ENCODE results near the gene CCSER2.
"Not testable (repeated sequence)": the region's sequence is repeated elsewhere in the genome, so short reads cannot be mapped to it uniquely, and the experiment has no call there.

Gene CCSER2

GRCh38 chr10:84312816-84313215 is 15.6 kb upstream of the CCSER2 start:
- H3K36me3 ChIP-seq (ENCODE audit: control insufficient read depth, insufficient read depth, low read length): no peaks in the 10 kb centered on the region
- DNase-seq: no peak
- peaks cover 10% of the 10 kb centered on the region for H3K4me1 ChIP-seq (ENCODE audit: control insufficient read depth, insufficient read depth, low read length, poor library complexity, severe bottlenecking)
- no peaks in the 10 kb centered on the region for H3K27me3 ChIP-seq (replicated peaks; ENCODE audit: control insufficient read depth, insufficient read depth, low read length, poor library complexity, severe bottlenecking)
- H3K27ac ChIP-seq (ENCODE audit: insufficient read depth, low read length, poor library complexity, severe bottlenecking): no peak overlapping the region
- no peaks in the 10 kb centered on the region for H3K9me3 ChIP-seq (ENCODE audit: control insufficient read depth, low read length)
- no peak overlapping the region for H3K4me3 ChIP-seq (ENCODE audit: insufficient read depth, low read depth, low read length, poor library complexity, severe bottlenecking)

- no peak overlapping the region for H3K4me3 ChIP-seq (ENCODE audit: insufficient read depth, low read depth, low read length, poor library complexity, severe bottlenecking)
- no peaks in the 10 kb centered on the region for H3K9me3 ChIP-seq (ENCODE audit: control insufficient read depth, low read length)
- no peak overlapping the region for H3K27ac ChIP-seq (ENCODE audit: insufficient read depth, low read length, poor library complexity, severe bottlenecking)
- H3K36me3 ChIP-seq (ENCODE audit: control insufficient read depth, insufficient read depth, low read length): no peaks in the 10 kb centered on the region
- H3K4me1 ChIP-seq (ENCODE audit: control insufficient read depth, insufficient read depth, low read length, poor library complexity, severe bottlenecking): peaks cover 2% of the 10 kb centered on the region
- no peak for DNase-seq
- no peaks in the 10 kb centered on the region for H3K27me3 ChIP-seq (replicated peaks; ENCODE audit: control insufficient read depth, insufficient read depth, low read length, poor library complexity, severe bottlenecking)
These were observed 14.1 kb upstream of the CCSER2 start for GRCh38 chr10:84314275-84314674.

GRCh38 chr10:84317174-84317573 is 11.2 kb upstream of the CCSER2 start:
- H3K27ac ChIP-seq (ENCODE audit: insufficient read depth, low read length, poor library complexity, severe bottlenecking): no peak overlapping the region
- no peaks in the 10 kb centered on the region for H3K36me3 ChIP-seq (ENCODE audit: control insufficient read depth, insufficient read depth, low read length)
- H3K9me3 ChIP-seq (ENCODE audit: control insufficient read depth, low read length): no peaks in the 10 kb centered on the region
- no peak overlapping the region for H3K4me3 ChIP-seq (ENCODE audit: insufficient read depth, low read depth, low read length, poor library complexity, severe bottlenecking)
- H3K4me1 ChIP-seq (ENCODE audit: control insufficient read depth, insufficient read depth, low read length, poor library complexity, severe bottlenecking): no peaks in the 10 kb centered on the region
- no peak for DNase-seq
- no peaks in the 10 kb centered on the region for H3K27me3 ChIP-seq (replicated peaks; ENCODE audit: control insufficient read depth, insufficient read depth, low read length, poor library complexity, severe bottlenecking)

DNA sequence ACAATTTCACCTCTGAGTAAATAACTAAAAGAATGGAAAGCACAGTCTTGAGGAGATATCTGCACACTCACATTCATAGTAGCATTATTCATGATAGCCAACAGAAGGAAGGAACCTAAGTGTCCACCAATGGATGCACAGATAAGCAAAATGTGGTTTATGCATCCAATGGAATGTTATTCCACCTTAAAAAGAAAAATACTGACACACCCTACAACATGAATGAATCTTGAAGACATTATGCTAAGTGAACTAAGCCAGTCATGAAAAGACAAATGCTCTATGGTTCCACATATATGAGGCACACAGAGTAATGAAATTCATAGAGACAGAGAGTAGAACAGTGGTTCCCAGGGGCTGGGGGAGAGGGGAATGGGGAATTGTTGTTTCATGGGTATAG is 6.5 kb upstream of the CCSER2 start:
- no peak overlapping the region for H3K4me3 ChIP-seq (ENCODE audit: insufficient read depth, low read depth, low read length, poor library complexity, severe bottlenecking)
- no peaks in the 10 kb centered on the region for H3K27me3 ChIP-seq (replicated peaks; ENCODE audit: control insufficient read depth, insufficient read depth, low read length, poor library complexity, severe bottlenecking)
- no peak overlapping the region for H3K27ac ChIP-seq (ENCODE audit: insufficient read depth, low read length, poor library complexity, severe bottlenecking)
- no peak for DNase-seq
- H3K36me3 ChIP-seq (ENCODE audit: control insufficient read depth, insufficient read depth, low read length): no peaks in the 10 kb centered on the region
- no peaks in the 10 kb centered on the region for H3K9me3 ChIP-seq (ENCODE audit: control insufficient read depth, low read length)
- H3K4me1 ChIP-seq (ENCODE audit: control insufficient read depth, insufficient read depth, low read length, poor library complexity, severe bottlenecking): no peaks in the 10 kb centered on the region

DNA sequence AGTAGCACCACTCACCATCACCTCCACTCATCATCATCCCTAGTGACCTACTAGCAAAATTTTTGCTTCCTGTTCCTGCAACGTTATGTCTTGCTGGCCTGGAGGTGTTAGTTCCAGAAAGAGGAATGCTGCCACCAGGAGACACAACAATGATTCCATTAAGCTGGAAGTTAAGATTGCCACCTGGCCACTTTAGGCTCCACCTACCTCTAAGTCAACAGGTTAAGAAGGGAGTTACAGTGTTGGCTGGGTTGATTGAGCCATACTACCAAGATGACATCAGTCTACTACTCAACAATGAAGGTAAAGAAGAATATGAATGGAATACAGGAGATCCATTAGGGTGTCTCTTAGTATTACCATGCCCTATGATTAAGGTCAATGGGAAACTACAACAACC is 4.8 kb upstream of the CCSER2 start:
- not testable (repeated sequence) for H3K9me3 ChIP-seq (ENCODE audit: control insufficient read depth, low read length); H3K27me3 ChIP-seq (replicated peaks; ENCODE audit: control insufficient read depth, insufficient read depth, low read length, poor library complexity, severe bottlenecking); H3K36me3 ChIP-seq (ENCODE audit: control insufficient read depth, insufficient read depth, low read length); H3K4me3 ChIP-seq (ENCODE audit: insufficient read depth, low read depth, low read length, poor library complexity, severe bottlenecking); DNase-seq; H3K27ac ChIP-seq (ENCODE audit: insufficient read depth, low read length, poor library complexity, severe bottlenecking); H3K4me1 ChIP-seq (ENCODE audit: control insufficient read depth, insufficient read depth, low read length, poor library complexity, severe bottlenecking)

- H3K27ac ChIP-seq (ENCODE audit: insufficient read depth, low read length, poor library complexity, severe bottlenecking); DNase-seq; H3K4me3 ChIP-seq (ENCODE audit: insufficient read depth, low read depth, low read length, poor library complexity, severe bottlenecking); H3K27me3 ChIP-seq (replicated peaks; ENCODE audit: control insufficient read depth, insufficient read depth, low read length, poor library complexity, severe bottlenecking); H3K9me3 ChIP-seq (ENCODE audit: control insufficient read depth, low read length); H3K36me3 ChIP-seq (ENCODE audit: control insufficient read depth, insufficient read depth, low read length): not testable (repeated sequence)
- peaks cover 20% of the 10 kb centered on the region for H3K4me1 ChIP-seq (ENCODE audit: control insufficient read depth, insufficient read depth, low read length, poor library complexity, severe bottlenecking)
These were observed 1.4 kb upstream of the CCSER2 start for GRCh38 chr10:84326995-84327394.

DNA sequence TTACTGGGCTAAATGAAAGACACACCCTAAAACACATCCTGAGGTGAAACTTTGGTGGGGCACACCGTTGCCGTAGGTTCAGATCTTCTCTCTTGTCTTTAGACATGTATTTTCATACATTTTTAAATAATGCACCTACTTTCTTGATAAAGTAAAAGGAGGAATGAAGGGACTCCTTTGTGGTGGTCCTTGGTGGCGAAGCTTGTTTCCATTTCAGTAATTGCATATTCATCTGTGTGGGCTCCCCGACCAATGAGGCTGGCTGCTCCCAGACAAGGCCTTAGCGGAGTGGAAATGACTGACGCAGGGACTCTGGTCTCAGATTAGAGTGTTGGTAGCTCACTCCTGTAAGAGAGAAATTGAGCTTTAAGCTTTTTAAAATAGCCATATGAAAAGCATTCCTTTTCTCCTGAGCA is 815 bp downstream of the CCSER2 start:
- no peaks in the 10 kb centered on the region for H3K27me3 ChIP-seq (replicated peaks; ENCODE audit: control insufficient read depth, insufficient read depth, low read length, poor library complexity, severe bottlenecking)
- DNase-seq: peak in 2 of 3 donors; percentile 31 to 32
- no peaks in the 10 kb centered on the region for H3K9me3 ChIP-seq (ENCODE audit: control insufficient read depth, low read length)
- peak overlapping the region; percentile 69 for H3K4me3 ChIP-seq (ENCODE audit: insufficient read depth, low read depth, low read length, poor library complexity, severe bottlenecking)
- peak overlapping the region; percentile 99 for H3K27ac ChIP-seq (ENCODE audit: insufficient read depth, low read length, poor library complexity, severe bottlenecking)
- peaks cover 28% of the 10 kb centered on the region for H3K4me1 ChIP-seq (ENCODE audit: control insufficient read depth, insufficient read depth, low read length, poor library complexity, severe bottlenecking)
- no peaks in the 10 kb centered on the region for H3K36me3 ChIP-seq (ENCODE audit: control insufficient read depth, insufficient read depth, low read length)

DNA sequence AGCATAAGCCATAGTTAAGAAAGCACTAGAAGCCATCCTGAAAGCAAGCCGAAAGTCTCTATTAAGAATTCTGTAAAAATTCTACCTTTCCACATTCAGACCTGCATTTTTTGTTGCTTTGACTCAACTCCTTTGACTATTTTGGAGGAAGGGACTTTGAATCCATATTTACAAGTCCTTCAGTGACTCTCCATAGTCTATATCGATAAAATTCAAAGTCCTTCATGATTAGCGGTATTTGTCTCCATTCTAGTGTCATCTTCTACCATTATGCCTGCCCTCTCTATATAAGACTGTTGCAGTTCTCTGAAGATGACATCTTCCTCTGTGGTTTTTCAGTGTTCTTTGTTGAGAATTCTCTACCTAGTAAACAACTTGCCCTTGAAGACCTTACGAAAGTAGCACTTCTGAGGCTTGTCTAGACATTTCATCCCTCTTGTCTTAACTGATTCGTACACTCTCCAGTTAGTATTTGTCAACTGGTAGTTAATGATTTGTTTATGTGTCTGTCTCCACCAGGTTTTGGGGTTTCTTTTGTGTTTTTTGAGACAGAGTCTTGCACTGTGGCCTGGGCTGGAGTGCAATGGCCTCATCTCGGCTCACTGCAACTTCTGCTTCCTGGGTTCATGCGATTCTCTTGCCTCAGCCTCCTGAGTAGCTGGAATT is 1.7 kb downstream of the CCSER2 start:
- Histone ChIP-seq H3K4me1 (ENCODE audit: control insufficient read depth, insufficient read depth, low read length, poor library complexity, severe bottlenecking) (peaks cover 28% of the 10 kb centered on the region), H3K4me3 (ENCODE audit: insufficient read depth, low read depth, low read length, poor library complexity, severe bottlenecking) (peak overlapping the region; percentile 69), H3K9me3 (ENCODE audit: control insufficient read depth, low read length) (no peaks in the 10 kb centered on the region), H3K36me3 (ENCODE audit: control insufficient read depth, insufficient read depth, low read length) (no peaks in the 10 kb centered on the region), H3K27me3 (replicated peaks; ENCODE audit: control insufficient read depth, insufficient read depth, low read length, poor library complexity, severe bottlenecking) (no peaks in the 10 kb centered on the region), H3K27ac (ENCODE audit: insufficient read depth, low read length, poor library complexity, severe bottlenecking) (peak overlapping the region; percentile 99)
- peak; percentile 7 to 37 (median 18) for DNase-seq

GRCh38 chr10:84331091-84331490 is 2.7 kb downstream of the CCSER2 start:
- H3K4me1 ChIP-seq (ENCODE audit: control insufficient read depth, insufficient read depth, low read length, poor library complexity, severe bottlenecking): peaks cover 28% of the 10 kb centered on the region
- H3K27me3 ChIP-seq (replicated peaks; ENCODE audit: control insufficient read depth, insufficient read depth, low read length, poor library complexity, severe bottlenecking): no peaks in the 10 kb centered on the region
- peak overlapping the region; percentile 99 for H3K27ac ChIP-seq (ENCODE audit: insufficient read depth, low read length, poor library complexity, severe bottlenecking)
- H3K36me3 ChIP-seq (ENCODE audit: control insufficient read depth, insufficient read depth, low read length): no peaks in the 10 kb centered on the region
- no peak overlapping the region for H3K4me3 ChIP-seq (ENCODE audit: insufficient read depth, low read depth, low read length, poor library complexity, severe bottlenecking)
- DNase-seq: no peak
- H3K9me3 ChIP-seq (ENCODE audit: control insufficient read depth, low read length): no peaks in the 10 kb centered on the region

- DNase-seq: peak; percentile 65 to 67 (median 66)
- peak overlapping the region; percentile 70 for H3K27ac ChIP-seq (ENCODE audit: insufficient read depth, low read length, poor library complexity, severe bottlenecking)
- no peak overlapping the region for H3K4me3 ChIP-seq (ENCODE audit: insufficient read depth, low read depth, low read length, poor library complexity, severe bottlenecking)
- H3K27me3 ChIP-seq (replicated peaks; ENCODE audit: control insufficient read depth, insufficient read depth, low read length, poor library complexity, severe bottlenecking): no peaks in the 10 kb centered on the region
- H3K9me3 ChIP-seq (ENCODE audit: control insufficient read depth, low read length): no peaks in the 10 kb centered on the region
- no peaks in the 10 kb centered on the region for H3K36me3 ChIP-seq (ENCODE audit: control insufficient read depth, insufficient read depth, low read length)
- H3K4me1 ChIP-seq (ENCODE audit: control insufficient read depth, insufficient read depth, low read length, poor library complexity, severe bottlenecking): peaks cover 25% of the 10 kb centered on the region
These were observed 5.6 kb downstream of the CCSER2 start for GRCh38 chr10:84333864-84334451.
